Gastroesophageal sphincter (tissue), 3 donors: ENCODE results near the gene STK11IP.

ENCODE experiments used
- CTCF ChIP-seq, 4 experiments: fragments of 200-600 bp in 2 of 4; fragments of 450-650 bp in 2 of 4; sonication (generic) in 1 of 4; IDR thresholded peaks; one replicate each; pipeline ENCODE4 v1.5.1; 2017 to 2019; ENCODE audit warnings: antibody characterized with exemption in 4 of 4, mild to moderate bottlenecking in 2 of 4, moderate library complexity in 2 of 4
- POLR2A ChIP-seq, 2 donors: fragments of 450-650 bp; IDR thresholded peaks; one replicate each; pipeline ENCODE4 v1.6.1; 2017; ENCODE audit warnings: antibody characterized with exemption in 2 of 2, mild to moderate bottlenecking in 2 of 2, moderate library complexity in 1 of 2

GRCh38 chr2:219557791-219558785, 39.6 kb upstream of the STK11IP start:
- TF ChIP-seq CTCF (IDR thresholded peaks at IDR 0.05) = no peak
- no peak for TF ChIP-seq POLR2A (IDR thresholded peaks at IDR 0.05)
